GM12801 (cell line): ENCODE measurements around the gene TMEM273.

Source experiments
- TF ChIP-seq, protein P1 (sequence below): IDR thresholded peaks from one replicate; pipeline ENCODE4 v1.5.1; 2011; ENCODE audit warnings: control low read depth; ENCODE audit not compliant: insufficient read length; ENCODE audit errors: extremely low read depth

TMEM273 gene

DNA sequence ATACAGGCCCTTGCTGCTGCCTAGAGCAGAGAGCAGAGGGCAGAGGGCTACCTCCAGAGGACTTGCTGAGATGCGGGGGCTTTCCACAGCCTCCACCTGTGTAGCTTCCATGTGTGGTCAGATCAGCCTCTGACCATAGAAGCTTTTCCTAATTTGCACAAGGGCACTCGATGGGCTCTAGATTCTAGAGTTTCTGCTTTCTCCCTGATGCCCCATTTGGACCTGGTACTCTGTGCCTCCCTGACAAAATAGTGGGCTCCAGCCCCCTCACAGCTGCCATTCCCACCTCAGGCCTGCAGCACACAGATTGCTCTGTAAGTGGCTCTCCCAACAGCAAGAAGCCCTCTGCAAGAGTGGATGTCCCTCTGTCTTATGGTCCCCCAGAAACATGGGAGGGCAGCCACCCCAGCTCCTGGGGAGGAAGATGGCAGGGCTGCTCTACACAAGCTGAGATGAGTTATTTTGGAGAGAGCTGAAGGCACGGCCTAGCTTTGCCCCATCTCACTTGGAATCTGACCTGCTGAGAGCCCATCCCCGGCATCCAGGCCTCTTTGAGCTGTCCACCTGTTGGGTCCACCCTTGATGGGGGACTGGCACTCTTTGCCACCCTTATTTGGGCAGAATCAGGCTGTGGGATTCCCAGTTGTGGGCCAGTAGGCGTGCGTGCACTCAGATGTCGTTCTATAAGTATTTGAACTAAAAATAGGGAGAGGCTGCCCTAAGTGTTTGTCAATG, 16.7 kb downstream of the TMEM273 start:
- TF ChIP-seq, protein P1, sequence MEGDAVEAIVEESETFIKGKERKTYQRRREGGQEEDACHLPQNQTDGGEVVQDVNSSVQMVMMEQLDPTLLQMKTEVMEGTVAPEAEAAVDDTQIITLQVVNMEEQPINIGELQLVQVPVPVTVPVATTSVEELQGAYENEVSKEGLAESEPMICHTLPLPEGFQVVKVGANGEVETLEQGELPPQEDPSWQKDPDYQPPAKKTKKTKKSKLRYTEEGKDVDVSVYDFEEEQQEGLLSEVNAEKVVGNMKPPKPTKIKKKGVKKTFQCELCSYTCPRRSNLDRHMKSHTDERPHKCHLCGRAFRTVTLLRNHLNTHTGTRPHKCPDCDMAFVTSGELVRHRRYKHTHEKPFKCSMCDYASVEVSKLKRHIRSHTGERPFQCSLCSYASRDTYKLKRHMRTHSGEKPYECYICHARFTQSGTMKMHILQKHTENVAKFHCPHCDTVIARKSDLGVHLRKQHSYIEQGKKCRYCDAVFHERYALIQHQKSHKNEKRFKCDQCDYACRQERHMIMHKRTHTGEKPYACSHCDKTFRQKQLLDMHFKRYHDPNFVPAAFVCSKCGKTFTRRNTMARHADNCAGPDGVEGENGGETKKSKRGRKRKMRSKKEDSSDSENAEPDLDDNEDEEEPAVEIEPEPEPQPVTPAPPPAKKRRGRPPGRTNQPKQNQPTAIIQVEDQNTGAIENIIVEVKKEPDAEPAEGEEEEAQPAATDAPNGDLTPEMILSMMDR: no peak

DNA sequence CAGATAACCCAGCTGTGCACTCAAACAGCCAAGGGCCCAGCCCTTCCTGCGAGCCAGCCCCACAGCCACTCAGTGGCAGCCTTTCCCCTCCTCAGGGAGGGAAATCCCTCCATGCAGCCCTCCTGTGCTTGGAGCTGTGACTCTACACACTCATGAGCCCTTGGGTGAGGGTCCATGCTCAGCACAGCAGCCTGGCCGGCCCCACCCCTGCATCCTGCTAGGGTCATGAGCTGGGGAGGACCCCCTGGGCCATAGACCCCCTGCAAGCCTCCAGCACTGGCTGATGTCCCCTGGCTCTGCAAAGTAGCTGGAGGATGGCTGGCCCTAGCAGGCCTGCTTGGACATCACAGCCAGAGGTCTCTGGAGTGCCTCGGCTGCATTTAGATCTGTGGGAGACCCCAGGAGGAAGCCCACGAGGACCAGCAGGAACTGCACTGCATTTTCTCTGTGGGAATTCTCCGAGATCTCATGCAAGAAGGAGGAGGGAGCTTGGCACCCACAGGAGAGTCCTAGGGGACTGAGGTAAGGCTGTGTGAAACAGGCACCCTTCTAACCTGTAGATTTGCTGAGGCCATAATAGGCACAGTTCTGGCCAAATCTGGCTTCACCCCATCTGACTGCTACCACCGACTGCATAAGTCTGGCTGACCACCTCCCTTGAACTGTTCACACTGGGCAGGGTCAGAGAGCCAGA, 17.4 kb downstream of the TMEM273 start:
- TF ChIP-seq, protein P1: no peak

DNA sequence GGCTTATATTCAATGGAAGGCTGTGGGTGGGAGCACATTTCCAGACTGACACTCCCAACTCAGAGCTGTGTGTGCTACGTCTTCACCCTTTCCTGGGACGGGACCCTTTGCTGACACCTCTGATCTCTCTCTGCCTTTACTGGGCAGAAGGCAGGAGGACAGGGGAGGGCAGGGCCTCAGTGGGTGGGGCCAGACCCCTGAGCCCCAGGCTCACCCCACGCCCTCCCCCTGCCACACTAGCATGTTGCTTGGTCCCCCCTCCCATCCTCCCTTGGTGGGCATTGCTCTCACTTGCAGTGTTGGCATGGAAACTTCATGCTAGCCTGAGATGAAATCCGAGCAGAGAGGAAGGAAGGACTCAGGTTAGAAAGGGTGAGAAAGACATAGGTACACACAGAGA, 18.4 kb downstream of the TMEM273 start:
- TF ChIP-seq, protein P1: no peak

DNA sequence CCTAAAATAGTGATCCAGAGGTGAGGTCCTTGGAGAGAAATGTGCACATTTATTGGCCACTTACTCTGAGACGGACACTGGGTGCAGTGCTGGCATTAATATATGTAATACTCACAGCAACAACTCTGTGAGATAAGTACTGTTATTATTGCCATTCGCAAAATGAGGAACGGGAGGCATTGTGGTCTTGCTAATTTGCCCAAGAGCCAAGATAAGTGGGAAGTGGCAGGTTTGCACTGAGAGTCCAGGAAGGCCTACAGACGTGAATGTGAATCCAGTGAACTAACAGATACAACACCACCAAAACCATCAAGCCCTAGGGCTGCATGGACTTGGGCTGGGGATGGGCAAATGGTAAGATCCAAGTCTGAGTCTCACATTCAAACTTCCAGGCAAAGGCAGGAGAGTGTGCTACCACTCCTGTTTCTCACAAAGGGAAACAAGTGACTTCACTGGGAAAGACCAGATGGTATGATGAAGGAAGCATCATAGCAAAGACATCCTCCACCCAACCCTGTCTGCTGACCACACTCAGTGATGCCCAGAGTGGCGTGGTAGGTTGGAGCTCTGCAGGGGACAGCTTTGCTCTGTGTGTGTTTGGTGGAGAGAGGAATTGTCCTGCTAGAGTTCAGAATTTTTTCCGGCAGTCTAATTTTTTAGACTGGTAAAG, 19.2 kb downstream of the TMEM273 start:
- TF ChIP-seq, protein P1: no peak

DNA sequence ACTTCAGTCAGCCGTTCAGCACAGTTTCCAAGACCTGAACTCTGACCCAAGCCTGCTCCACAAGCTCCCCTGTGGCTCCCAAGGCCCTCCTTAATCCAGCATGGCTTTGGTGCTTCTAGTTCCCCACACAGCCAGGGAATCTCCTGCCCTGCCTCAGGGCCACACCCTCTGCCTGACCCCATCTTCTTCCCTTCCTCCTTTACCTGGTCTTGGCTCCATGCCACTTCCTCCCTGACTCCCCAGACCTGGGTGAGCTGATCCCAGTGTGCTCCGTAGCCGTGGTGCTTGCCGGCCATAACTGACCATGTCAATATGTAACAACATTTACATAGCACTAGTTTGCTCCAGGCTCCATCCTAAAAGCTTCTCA, 20.0 kb downstream of the TMEM273 start:
- TF ChIP-seq, protein P1: no peak

DNA sequence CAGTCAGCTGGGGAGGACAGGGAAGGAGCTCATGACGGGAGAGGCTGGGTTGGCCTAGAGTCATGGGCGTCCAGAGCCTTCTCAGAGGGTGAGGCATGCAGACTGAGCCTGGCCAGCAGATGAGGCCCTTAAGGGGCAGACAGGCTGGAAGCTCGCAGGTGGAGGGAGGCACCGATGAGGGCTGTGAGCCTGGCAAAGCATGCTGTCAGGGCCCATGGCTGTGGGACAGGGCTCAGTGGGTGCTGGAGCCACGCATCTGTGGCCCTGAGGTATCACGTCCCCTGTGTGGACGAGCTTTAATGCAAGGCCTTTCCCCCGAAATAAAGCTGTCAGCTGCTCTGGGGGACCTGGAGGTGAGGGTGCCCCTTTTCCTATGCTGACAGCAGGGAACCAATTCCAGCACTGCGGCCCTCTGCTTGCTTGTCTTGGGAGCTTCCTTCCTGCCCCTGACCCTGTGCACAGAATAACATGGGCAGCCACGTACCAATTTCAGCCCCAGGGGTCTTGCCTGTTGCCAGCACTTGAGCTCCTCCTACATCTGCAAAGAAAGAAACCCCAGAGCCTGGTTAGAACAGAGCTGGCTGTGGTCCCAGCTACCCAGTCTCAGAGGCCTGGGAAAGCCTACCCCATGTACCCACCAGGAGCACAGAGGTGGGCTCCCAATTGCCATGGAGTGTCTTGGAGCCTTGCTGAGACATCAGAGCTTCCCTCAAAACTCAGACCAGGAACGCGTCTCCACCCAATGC, 20.6 kb downstream of the TMEM273 start:
- TF ChIP-seq, protein P1: no peak
